Ishikawa (cell line): Measurements from ENCODE around the gene RABL3.

Experiments
- CEBPB ChIP-seq: IDR thresholded peaks from 2 replicates; pipeline ENCODE4 v1.6.1; 2012
- CREB1 ChIP-seq: IDR thresholded peaks from 2 replicates; pipeline ENCODE4 v1.6.1; 2012; ENCODE audit warnings: low read depth
- EGR1 ChIP-seq: IDR thresholded peaks from 2 replicates; pipeline ENCODE4 v1.6.1; 2012
- EP300 ChIP-seq: IDR thresholded peaks from 2 replicates; pipeline ENCODE4 v1.6.1; 2012; ENCODE audit warnings: borderline replicate concordance
- FOXM1 ChIP-seq: IDR thresholded peaks from 2 replicates; pipeline ENCODE4 v1.6.1; 2012; ENCODE audit warnings: low read depth, borderline replicate concordance
- NFIC ChIP-seq: IDR thresholded peaks from 2 replicates; pipeline ENCODE4 v1.6.1; 2012
- RAD21 ChIP-seq: IDR thresholded peaks from 2 replicates; pipeline ENCODE4 v1.6.1; 2012; ENCODE audit warnings: low read depth
- REST ChIP-seq: IDR thresholded peaks from 2 replicates; pipeline ENCODE4 v1.6.1; 2012; ENCODE audit warnings: low read depth, mild to moderate bottlenecking
- TAF1 ChIP-seq: IDR thresholded peaks from 2 replicates; pipeline ENCODE4 v1.6.1; 2012; ENCODE audit warnings: low read depth, mild to moderate bottlenecking
- TCF12 ChIP-seq: IDR thresholded peaks from 2 replicates; pipeline ENCODE4 v1.6.1; 2012; ENCODE audit warnings: low read depth
- TEAD4 ChIP-seq: IDR thresholded peaks from 2 replicates; pipeline ENCODE4 v1.6.1; 2012
- YY1 ChIP-seq: IDR thresholded peaks from 2 replicates; pipeline ENCODE4 v1.6.1; 2012; ENCODE audit warnings: low read depth
- ZBTB7A ChIP-seq: IDR thresholded peaks from 2 replicates; pipeline ENCODE4 v1.6.1; 2012; ENCODE audit warnings: low read depth
- TF ChIP-seq, protein P1 (sequence below): IDR thresholded peaks from 2 replicates; pipeline ENCODE4 v1.6.1; 2012
- TF ChIP-seq, protein P2 (sequence below): IDR thresholded peaks from 2 replicates; pipeline ENCODE4 v1.6.1; 2012

Gene RABL3

GRCh38 chr3:120661945-120662344, 80.4 kb downstream of the RABL3 start:
- TF ChIP-seq TCF12 (no peak), NFIC (no peak), ZBTB7A (no peak), YY1 (no peak), FOXM1 (no peak), CEBPB (no peak), TEAD4 (no peak), EP300 (no peak), RAD21 (no peak)
- TF ChIP-seq, protein P1, sequence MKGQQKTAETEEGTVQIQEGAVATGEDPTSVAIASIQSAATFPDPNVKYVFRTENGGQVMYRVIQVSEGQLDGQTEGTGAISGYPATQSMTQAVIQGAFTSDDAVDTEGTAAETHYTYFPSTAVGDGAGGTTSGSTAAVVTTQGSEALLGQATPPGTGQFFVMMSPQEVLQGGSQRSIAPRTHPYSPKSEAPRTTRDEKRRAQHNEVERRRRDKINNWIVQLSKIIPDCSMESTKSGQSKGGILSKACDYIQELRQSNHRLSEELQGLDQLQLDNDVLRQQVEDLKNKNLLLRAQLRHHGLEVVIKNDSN, result no peak
- TF ChIP-seq, protein P2, sequence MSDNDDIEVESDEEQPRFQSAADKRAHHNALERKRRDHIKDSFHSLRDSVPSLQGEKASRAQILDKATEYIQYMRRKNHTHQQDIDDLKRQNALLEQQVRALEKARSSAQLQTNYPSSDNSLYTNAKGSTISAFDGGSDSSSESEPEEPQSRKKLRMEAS, result no peak

- TF ChIP-seq RAD21 (no peak), NFIC (no peak), TAF1 (no peak), EP300 (no peak), EGR1 (no peak), FOXM1 (no peak), YY1 (no peak), TEAD4 (no peak), REST (no peak), CREB1 (no peak), ZBTB7A (no peak), TCF12 (no peak), CEBPB (no peak)
- TF ChIP-seq, protein P1, result no peak
- TF ChIP-seq, protein P2, result no peak
Measured at GRCh38 chr3:120661106-120661905, 81.0 kb downstream of the RABL3 start.

- TF ChIP-seq NFIC (no peak), REST (no peak), RAD21 (no peak), FOXM1 (no peak), EGR1 (no peak), TEAD4 (no peak), ZBTB7A (no peak), EP300 (no peak), CREB1 (no peak), TAF1 (no peak), CEBPB (no peak), TCF12 (no peak), YY1 (no peak)
- TF ChIP-seq, protein P2, result no peak
- TF ChIP-seq, protein P1, result no peak
Measured at GRCh38 chr3:120659834-120660233, 82.5 kb downstream of the RABL3 start.

- TF ChIP-seq EGR1 (no peak), REST (no peak), RAD21 (no peak), CEBPB (no peak), TCF12 (no peak), EP300 (no peak), TAF1 (no peak), ZBTB7A (no peak), TEAD4 (no peak), NFIC (no peak), CREB1 (no peak), FOXM1 (no peak), YY1 (no peak)
- TF ChIP-seq, protein P2, result no peak
- TF ChIP-seq, protein P1, result no peak
Measured at GRCh38 chr3:120659285-120659684, 83.0 kb downstream of the RABL3 start.
